Measurements from ENCODE around the gene HMX1.

DNA sequence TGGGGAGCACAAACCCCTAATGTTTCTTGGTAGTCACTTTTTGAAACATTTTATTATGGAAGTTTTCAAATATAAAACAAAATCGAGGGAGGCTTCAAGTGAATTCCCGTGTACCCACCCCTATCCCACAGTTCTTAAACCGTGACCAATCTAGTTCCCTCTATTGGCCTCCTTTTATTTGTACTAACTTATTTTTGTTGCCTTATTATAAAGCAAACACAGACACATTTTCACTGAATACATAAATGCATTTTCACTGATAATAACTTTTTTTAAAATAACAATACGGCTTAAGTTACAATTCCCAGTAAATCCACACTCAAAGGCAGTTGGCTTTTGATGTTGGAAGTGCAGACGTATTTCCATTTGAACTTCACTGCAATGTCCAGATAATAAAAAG, 9.3 kb downstream of the HMX1 start:
- TF ChIP-seq POLR2A (IDR thresholded peaks at IDR 0.05) (no peak), POLR2AphosphoS5 (IDR thresholded peaks at IDR 0.05) (no peak)
- TF ChIP-seq, protein P1, sequence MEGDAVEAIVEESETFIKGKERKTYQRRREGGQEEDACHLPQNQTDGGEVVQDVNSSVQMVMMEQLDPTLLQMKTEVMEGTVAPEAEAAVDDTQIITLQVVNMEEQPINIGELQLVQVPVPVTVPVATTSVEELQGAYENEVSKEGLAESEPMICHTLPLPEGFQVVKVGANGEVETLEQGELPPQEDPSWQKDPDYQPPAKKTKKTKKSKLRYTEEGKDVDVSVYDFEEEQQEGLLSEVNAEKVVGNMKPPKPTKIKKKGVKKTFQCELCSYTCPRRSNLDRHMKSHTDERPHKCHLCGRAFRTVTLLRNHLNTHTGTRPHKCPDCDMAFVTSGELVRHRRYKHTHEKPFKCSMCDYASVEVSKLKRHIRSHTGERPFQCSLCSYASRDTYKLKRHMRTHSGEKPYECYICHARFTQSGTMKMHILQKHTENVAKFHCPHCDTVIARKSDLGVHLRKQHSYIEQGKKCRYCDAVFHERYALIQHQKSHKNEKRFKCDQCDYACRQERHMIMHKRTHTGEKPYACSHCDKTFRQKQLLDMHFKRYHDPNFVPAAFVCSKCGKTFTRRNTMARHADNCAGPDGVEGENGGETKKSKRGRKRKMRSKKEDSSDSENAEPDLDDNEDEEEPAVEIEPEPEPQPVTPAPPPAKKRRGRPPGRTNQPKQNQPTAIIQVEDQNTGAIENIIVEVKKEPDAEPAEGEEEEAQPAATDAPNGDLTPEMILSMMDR (IDR thresholded peaks at IDR 0.05), result no peak

Measured in breast epithelium (tissue), 3 donors.